Activated T-cell treated with anti-CD3 and anti-CD28 coated beads, Interleukin-2, amount 50 U/mL, for 24 hours (primary cell): ENCODE data around the gene KDM8.
A peak's percentile ranks its signal among the peaks of the same experiment; 100 is the strongest.

ENCODE experiments used
- DNase-seq: peaks from one replicate; pipeline ENCODE4 v3.0.0-alpha.2; 2020
- H3K27ac Mint-ChIP-seq: 2 replicates; pipeline ENCODE4 v1.8.0; 2020; ENCODE audit warnings: mild to moderate bottlenecking, mixed read lengths
- H3K27me3 Mint-ChIP-seq: 2 replicates; pipeline ENCODE4 v1.8.0; 2020; ENCODE audit warnings: mixed read lengths
- H3K36me3 Mint-ChIP-seq: 2 replicates; pipeline ENCODE4 v1.8.0; 2020; ENCODE audit warnings: low read depth, mixed read lengths
- H3K4me1 Mint-ChIP-seq: 2 replicates; pipeline ENCODE4 v1.8.0; 2020; ENCODE audit warnings: low read depth, mixed read lengths
- H3K4me3 Mint-ChIP-seq: 2 replicates; pipeline ENCODE4 v1.8.0; 2020; ENCODE audit warnings: mild to moderate bottlenecking, moderate library complexity, mixed read lengths
- H3K9me3 Mint-ChIP-seq: 2 replicates; pipeline ENCODE4 v1.8.0; 2020; ENCODE audit warnings: mixed read lengths

Gene KDM8

DNA sequence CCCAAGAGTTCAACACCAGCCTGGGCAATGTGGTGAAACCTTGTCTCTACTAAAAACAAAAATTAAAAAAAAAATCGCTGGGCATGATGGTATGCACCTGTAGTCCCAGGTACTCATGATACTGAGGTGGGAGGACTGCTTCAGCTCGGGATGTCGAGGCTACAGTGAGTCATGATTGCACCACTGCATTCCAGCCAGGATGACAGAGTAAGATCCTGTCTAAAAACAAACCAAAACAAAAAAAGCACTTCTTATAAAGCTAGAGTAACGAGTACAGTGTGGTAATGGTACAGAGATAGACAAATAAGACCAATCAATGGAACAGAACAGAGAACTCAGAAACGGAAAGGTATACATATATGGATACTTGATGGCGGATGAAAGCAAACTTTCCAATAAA lies 60.8 kb downstream of the KDM8 start:
- H3K27ac Mint-ChIP-seq = peak overlapping the region; percentile 84
- peaks cover 61% of the 10 kb centered on the region for H3K36me3 Mint-ChIP-seq
- no peaks in the 10 kb centered on the region for H3K27me3 Mint-ChIP-seq
- H3K4me1 Mint-ChIP-seq = peaks cover 69% of the 10 kb centered on the region
- H3K9me3 Mint-ChIP-seq = no peaks in the 10 kb centered on the region
- DNase-seq = no peak
- H3K4me3 Mint-ChIP-seq = no peak overlapping the region

DNA sequence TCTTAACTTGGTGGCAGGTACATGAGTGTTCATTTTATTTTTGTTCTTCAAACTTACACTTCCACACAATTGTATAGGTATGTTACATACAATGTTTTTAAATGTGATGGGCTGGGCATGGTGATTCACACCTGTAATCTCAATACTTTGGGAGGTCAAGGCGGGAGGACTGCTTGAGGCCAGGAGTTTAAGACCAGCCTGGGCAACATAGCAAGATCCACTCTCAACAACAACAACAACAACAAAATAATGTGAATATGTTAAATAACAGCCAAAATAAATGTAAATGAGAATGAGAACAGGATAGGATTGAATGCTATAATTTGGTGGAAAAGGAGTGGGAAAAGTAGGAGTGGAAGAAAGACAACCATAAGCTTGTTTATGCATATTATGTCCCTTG lies 62.7 kb downstream of the KDM8 start:
- Mint-ChIP-seq H3K27me3 (no peaks in the 10 kb centered on the region), H3K9me3 (no peaks in the 10 kb centered on the region), H3K36me3 (peaks cover 54% of the 10 kb centered on the region), H3K4me3 (no peak overlapping the region), H3K27ac (peak overlapping the region; percentile 1), H3K4me1 (peaks cover 78% of the 10 kb centered on the region)
- no peak for DNase-seq

DNA sequence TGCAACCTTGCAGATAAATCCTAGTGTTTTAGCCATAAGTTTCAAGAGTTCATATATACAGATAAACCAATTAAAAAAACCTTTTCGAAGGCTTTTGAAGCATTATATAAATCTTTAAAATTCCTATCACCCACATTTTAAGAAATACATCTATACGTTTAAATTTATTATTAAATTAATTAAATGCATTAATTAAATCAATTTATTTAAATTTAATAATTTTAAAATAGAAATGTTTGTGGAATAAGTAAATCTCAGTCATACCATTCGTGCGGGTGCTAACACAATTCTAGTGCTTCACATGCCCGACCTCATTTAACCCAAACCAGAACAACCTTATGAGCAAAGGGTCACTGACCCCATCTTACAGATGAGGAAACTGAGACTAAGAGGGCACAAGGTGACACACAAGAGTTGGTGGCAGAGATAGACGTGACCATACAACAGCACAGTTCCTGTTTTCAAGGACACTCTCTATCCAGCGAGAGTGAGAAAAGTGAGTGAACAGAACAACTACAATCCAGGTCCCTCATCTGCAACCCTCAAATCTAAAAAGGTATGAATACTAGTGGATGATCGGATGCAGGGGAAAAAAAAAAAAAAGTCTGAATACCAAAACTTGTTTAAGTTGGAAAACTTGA lies 63.8 kb downstream of the KDM8 start:
- peaks cover 83% of the 10 kb centered on the region for H3K4me1 Mint-ChIP-seq
- peak overlapping the region; percentile 87 for H3K27ac Mint-ChIP-seq
- no peak for DNase-seq
- peaks cover 55% of the 10 kb centered on the region for H3K36me3 Mint-ChIP-seq
- no peaks in the 10 kb centered on the region for H3K27me3 Mint-ChIP-seq
- H3K9me3 Mint-ChIP-seq = no peaks in the 10 kb centered on the region
- peak overlapping the region; percentile 95 for H3K4me3 Mint-ChIP-seq

DNA sequence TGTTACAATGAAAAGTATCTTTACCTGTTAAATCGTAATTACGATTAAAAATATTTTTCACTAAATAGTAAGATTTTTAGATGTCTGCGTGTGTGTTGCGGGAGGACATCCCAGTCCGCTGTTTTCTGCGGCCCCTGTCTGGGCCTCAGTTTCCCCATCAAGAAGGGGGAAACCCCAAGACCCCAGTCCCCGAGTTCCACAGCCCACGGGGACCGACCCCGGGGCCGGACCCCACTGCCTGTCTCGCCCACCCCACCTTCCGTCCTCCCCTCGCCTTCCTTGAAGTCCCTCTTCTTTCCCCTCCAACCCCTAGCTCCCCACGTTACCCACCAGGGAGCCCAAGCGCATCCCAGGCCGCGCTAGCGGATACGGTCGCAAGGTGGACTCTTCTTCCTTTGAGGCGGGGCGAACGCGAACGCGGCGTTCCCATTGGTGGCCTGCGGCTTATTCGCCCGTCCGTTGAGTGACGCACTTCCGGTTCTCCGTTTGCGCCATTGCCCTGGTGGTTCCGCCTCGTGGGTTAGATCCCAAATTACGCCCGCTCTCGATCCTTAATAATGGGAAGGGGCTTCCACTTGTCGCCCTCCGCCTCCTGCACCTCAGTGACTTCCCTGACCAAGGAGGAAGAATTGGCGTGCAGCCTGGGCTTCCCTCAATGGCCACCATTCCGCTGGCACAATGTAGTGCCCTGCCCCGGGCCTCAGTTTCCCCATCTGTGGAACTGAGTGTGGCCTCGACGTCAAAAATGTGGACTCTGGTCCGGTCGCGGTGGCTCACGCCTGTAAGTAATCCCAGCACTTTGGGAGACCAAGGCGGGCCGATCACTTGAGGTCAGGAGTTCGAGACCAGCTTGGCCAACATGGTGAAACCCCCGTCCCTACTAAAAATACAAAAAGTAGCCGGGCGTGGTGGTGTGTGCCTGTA lies 65.3 kb downstream of the KDM8 start, which contains the start of gene NSMCE1:
Gene NSMCE1, minus strand, starts transcription at position 397 of the 924 bp plus-strand sequence. CDS start 11,202 bp downstream, outside the sequence.
- peak within 1 kb of the TSS; percentile 95 for H3K4me3 Mint-ChIP-seq
- peak within 1 kb of the TSS; percentile 99 for H3K27ac Mint-ChIP-seq
- no peaks in the 10 kb centered on the region for H3K27me3 Mint-ChIP-seq
- peaks cover 78% of the 10 kb centered on the region for H3K4me1 Mint-ChIP-seq
- no peaks in the 10 kb centered on the region for H3K9me3 Mint-ChIP-seq
- DNase-seq = peak; percentile 97
- H3K36me3 Mint-ChIP-seq = peaks cover 41% of the 10 kb centered on the region

DNA sequence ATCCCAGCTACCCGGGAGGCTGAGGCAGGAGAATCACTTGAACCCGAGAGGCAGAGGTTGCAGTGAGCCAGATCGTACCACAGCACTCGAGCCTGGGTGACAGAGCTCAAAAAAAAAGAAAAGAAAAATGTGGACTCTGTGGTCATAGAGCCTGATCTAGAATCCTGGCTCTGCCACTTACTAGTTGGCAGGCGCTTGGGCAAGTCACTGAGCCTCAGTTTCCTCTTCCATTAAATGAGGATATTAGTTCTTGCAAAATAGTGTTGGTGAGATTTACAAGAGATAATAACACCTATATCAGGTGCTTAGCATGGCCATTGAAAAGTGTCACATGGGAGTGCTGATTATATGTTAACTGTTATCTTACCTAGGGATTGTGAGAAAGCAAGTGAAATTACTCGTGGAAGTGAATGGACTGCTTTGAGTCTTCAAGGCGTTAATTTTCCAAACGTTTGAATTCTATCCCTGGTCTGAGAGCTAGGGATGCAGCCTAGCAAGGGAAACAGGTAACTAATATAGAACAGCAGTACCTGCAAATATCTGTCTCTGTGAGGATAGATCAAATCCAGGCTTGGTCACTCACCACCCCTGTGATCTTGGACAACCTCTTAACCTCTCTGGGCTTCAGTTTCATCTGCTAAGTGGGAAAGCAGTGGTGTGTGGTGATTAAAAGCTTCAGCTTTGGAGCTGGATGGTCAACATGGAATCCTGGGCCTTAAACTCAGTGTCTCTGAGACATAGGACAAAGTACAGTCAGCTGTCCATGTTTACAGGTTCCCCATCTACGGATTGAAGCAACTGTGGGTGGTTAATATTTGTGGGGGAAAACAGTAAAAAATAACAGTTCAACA lies 66.2 kb downstream of the KDM8 start:
- peak overlapping the region; percentile 95 for H3K4me3 Mint-ChIP-seq
- H3K36me3 Mint-ChIP-seq = peaks cover 32% of the 10 kb centered on the region
- peak overlapping the region; percentile 99 for H3K27ac Mint-ChIP-seq
- H3K27me3 Mint-ChIP-seq = no peaks in the 10 kb centered on the region
- peaks cover 78% of the 10 kb centered on the region for H3K4me1 Mint-ChIP-seq
- DNase-seq = no peak
- no peaks in the 10 kb centered on the region for H3K9me3 Mint-ChIP-seq

DNA sequence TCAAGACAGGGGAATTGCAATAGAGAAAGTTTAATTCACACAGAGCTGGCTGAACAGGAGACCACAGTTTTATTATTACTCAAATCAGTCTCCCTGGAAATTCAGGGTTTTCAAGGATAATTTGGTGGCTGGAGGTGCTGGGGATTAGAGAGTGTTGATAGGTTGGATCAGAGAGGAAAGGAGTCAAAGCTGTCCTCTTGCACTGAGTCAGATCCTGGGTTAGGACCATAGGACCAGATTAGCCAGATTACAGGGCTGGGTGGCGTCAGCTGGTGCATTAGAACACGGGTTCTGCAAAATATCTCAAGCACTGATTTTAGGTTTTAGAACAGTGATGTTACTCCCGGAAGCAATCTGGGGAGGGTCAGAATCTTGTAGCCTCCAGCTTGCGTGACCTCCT lies 67.0 kb downstream of the KDM8 start:
- Mint-ChIP-seq H3K36me3 (peaks cover 28% of the 10 kb centered on the region), H3K4me3 (peak overlapping the region; percentile 95), H3K9me3 (no peaks in the 10 kb centered on the region), H3K27me3 (no peaks in the 10 kb centered on the region), H3K27ac (peak overlapping the region; percentile 99), H3K4me1 (peaks cover 74% of the 10 kb centered on the region)
- DNase-seq = no peak
